ENCODE data around the gene NTN1.

NTN1 gene

GRCh38 chr17:9241774-9242496 is 220.6 kb downstream of the NTN1 start:
- Histone ChIP-seq H3K27ac (ENCODE audit: low read depth, low read length, poor library complexity, severe bottlenecking) (no peak overlapping the region), H4K20me1 (ENCODE audit: insufficient read depth, low read length) (no peaks in the 10 kb centered on the region), H3K9me3 (ENCODE audit: low read length) (no peaks in the 10 kb centered on the region), H3K9me2 (ENCODE audit: low read depth, low read length) (no peaks in the 10 kb centered on the region), H3K9ac (ENCODE audit: low read length) (no peak overlapping the region), H3F3A (ENCODE audit: insufficient read depth, low read length) (no peaks in the 10 kb centered on the region), H3K27me3 (ENCODE audit: insufficient read depth, low read length) (0 out of 2 replicates have a peak, but pooled peaks cover 5% of the 10 kb centered on the region), H3K79me2 (ENCODE audit: insufficient read depth, low read length) (no peaks in the 10 kb centered on the region), H3K4me1 (ENCODE audit: insufficient read depth, low read length, severe bottlenecking) (peaks cover 7% of the 10 kb centered on the region), H2AFZ (ENCODE audit: low read length) (no peak overlapping the region), H3K36me3 (ENCODE audit: insufficient read depth, low read length) (no peaks in the 10 kb centered on the region), H3K4me3 (ENCODE audit: low read depth, low read length, poor library complexity, severe bottlenecking) (no peak overlapping the region), H3K4me2 (ENCODE audit: low read length) (no peak overlapping the region)
- TF ChIP-seq CTCF (IDR thresholded peaks at IDR 0.05; ENCODE audit: low read length) (no peak), EZH2 (IDR thresholded peaks at IDR 0.05; ENCODE audit: borderline replicate concordance, low read length) (no peak)

- no peak overlapping the region for H2AFZ ChIP-seq (ENCODE audit: low read length)
- no peak overlapping the region for H3K27ac ChIP-seq (ENCODE audit: low read depth, low read length, poor library complexity, severe bottlenecking)
- H3K27me3 ChIP-seq (ENCODE audit: insufficient read depth, low read length) = 0 out of 2 replicates have a peak, but pooled peaks cover 5% of the 10 kb centered on the region
- no peak overlapping the region for H3K4me2 ChIP-seq (ENCODE audit: low read length)
- H3F3A ChIP-seq (ENCODE audit: insufficient read depth, low read length) = no peaks in the 10 kb centered on the region
- H3K4me1 ChIP-seq (ENCODE audit: insufficient read depth, low read length, severe bottlenecking) = peaks cover 7% of the 10 kb centered on the region
- no peaks in the 10 kb centered on the region for H3K79me2 ChIP-seq (ENCODE audit: insufficient read depth, low read length)
- TF ChIP-seq EZH2 (IDR thresholded peaks at IDR 0.05; ENCODE audit: borderline replicate concordance, low read length) (no peak), CTCF (IDR thresholded peaks at IDR 0.05; ENCODE audit: low read length) (no peak)
- no peak overlapping the region for H3K9ac ChIP-seq (ENCODE audit: low read length)
- no peaks in the 10 kb centered on the region for H3K9me3 ChIP-seq (ENCODE audit: low read length)
- H3K4me3 ChIP-seq (ENCODE audit: low read depth, low read length, poor library complexity, severe bottlenecking) = no peak overlapping the region
- no peaks in the 10 kb centered on the region for H3K9me2 ChIP-seq (ENCODE audit: low read depth, low read length)
- H4K20me1 ChIP-seq (ENCODE audit: insufficient read depth, low read length) = no peaks in the 10 kb centered on the region
- no peaks in the 10 kb centered on the region for H3K36me3 ChIP-seq (ENCODE audit: insufficient read depth, low read length)
Measured at GRCh38 chr17:9242497-9242881, 221.2 kb downstream of the NTN1 start.

- Histone ChIP-seq H3K27ac (ENCODE audit: low read depth, low read length, poor library complexity, severe bottlenecking) (no peak overlapping the region), H3K9me3 (ENCODE audit: low read length) (no peaks in the 10 kb centered on the region), H3K4me3 (ENCODE audit: low read depth, low read length, poor library complexity, severe bottlenecking) (no peak overlapping the region), H2AFZ (ENCODE audit: low read length) (no peak overlapping the region), H4K20me1 (ENCODE audit: insufficient read depth, low read length) (no peaks in the 10 kb centered on the region), H3K36me3 (ENCODE audit: insufficient read depth, low read length) (no peaks in the 10 kb centered on the region), H3K9ac (ENCODE audit: low read length) (no peak overlapping the region), H3K4me2 (ENCODE audit: low read length) (no peak overlapping the region), H3K27me3 (ENCODE audit: insufficient read depth, low read length) (0 out of 2 replicates have a peak, but pooled peaks cover 5% of the 10 kb centered on the region), H3F3A (ENCODE audit: insufficient read depth, low read length) (no peaks in the 10 kb centered on the region), H3K79me2 (ENCODE audit: insufficient read depth, low read length) (no peaks in the 10 kb centered on the region), H3K4me1 (ENCODE audit: insufficient read depth, low read length, severe bottlenecking) (peaks cover 7% of the 10 kb centered on the region), H3K9me2 (ENCODE audit: low read depth, low read length) (no peaks in the 10 kb centered on the region)
- TF ChIP-seq CTCF (IDR thresholded peaks at IDR 0.05; ENCODE audit: low read length) = no peak
- no peak for TF ChIP-seq EZH2 (IDR thresholded peaks at IDR 0.05; ENCODE audit: borderline replicate concordance, low read length)
Measured at GRCh38 chr17:9242983-9243382, 221.7 kb downstream of the NTN1 start.

Data from OCI-LY1 (cell line).